HG03095 (cell line): ENCODE data around the gene BCL2L11.

Experiments used
- ATAC-seq: cut with Tn5 transposase; IDR thresholded peaks from one replicate; pipeline ENCODE4 v1.9.1; 2021; ENCODE audit warnings: moderate library complexity; ENCODE audit not compliant: unreplicated experiment

Gene BCL2L11

GRCh38 chr2:111167076-111167862, 46.6 kb downstream of the BCL2L11 start:
- no peak for ATAC-seq

DNA sequence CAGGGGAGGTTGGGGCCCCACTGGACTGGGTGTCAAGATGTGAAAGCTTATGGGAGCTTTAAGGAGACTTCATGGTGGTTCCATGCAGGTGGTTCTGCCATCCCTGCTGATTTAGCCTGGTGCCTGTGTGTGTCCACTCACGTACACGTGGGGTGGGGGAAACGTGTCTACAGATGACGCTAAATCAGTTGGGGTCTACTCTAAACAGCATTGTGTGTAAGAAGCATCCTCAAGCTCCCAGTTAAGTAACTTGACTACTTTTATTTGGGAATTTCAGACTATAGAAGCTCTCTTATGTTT, 47.1 kb downstream of the BCL2L11 start:
- ATAC-seq = no peak

DNA sequence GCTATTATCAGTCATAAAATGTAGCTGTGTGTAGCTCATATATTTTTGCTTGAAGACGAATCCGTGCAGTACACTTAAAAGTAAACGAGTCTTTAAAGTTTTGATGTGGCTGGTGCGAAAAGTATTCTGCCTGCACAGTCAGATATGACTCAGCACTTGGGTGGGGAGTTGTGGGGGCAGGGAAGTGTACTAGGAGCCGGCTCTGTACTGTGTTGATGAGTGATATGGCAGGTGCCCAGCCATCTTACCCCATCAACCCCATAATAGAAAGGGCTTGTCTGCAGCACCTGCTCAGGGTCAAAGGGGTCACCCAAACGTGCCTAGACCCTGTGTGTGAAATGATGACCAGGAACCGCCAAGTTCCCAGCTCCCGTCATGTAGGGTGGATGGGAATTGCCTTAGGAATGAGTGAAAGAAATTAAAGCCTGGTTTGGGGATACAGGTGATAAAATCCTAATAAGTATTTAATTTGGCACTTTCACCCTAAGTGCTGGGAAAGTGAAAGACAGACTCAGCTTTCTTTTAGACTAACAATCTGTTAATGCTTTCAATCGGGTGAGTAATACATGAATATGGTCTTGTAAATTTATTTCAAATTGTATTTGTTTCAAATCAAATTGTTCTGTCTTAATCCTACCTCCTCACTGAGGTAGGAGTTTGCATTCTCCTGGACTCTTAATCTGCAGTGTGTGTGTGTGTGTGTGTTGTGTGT, 48.0 kb downstream of the BCL2L11 start:
- ATAC-seq = no peak

DNA sequence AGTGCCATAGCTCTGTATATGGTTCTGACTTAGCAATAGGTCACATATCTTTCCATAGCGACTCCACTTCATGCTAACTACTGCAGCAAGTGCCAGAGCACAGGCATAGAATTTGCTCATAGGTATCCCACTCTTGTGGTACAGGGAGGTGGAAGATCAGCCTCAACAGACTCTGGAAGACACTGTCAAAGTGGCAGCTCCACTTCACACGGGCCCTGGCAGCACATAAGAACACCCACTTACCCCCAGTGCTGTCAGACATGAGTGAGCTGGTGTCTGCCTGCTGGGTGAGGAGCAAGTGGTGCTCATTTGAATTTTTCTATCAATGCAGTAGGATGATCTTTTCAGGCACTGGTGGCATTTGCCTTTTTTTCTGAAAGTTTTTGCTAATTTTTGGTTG, 48.6 kb downstream of the BCL2L11 start:
- ATAC-seq = no peak

- ATAC-seq = no peak
Measured at GRCh38 chr2:111169924-111170323, 49.2 kb downstream of the BCL2L11 start.

DNA sequence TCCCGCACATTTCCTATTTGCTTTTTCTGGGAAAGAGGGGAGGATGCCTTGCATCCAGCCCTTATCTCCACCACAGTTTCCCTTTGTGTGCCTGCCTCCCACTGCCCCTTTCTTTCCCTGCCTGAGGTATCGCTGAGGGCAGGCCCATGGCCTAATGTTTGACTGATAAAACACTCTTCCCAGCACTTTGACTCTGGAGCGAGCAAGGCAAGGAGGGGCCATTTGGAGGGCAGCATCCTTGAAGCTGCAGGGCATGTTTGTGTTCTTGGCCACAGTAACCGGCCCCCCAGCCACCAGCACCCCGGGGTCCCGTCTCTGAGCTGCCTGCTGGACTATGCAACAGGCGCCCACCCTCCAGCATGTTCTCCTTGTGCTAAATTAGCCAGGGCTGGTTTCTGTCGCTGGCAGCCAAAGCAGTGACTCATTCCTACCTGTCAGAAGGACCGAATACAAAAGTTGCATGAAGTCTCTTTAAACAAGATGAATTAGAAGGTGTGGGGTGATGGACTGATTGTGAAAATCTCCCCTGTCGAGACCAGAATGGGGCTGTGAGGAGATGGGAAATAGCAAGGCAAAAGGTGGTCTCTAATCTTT, 50.7 kb downstream of the BCL2L11 start:
- ATAC-seq = no peak

GRCh38 chr2:111172666-111173065, 52.0 kb downstream of the BCL2L11 start:
- no peak for ATAC-seq

GRCh38 chr2:111173338-111173737, 52.6 kb downstream of the BCL2L11 start:
- no peak for ATAC-seq

DNA sequence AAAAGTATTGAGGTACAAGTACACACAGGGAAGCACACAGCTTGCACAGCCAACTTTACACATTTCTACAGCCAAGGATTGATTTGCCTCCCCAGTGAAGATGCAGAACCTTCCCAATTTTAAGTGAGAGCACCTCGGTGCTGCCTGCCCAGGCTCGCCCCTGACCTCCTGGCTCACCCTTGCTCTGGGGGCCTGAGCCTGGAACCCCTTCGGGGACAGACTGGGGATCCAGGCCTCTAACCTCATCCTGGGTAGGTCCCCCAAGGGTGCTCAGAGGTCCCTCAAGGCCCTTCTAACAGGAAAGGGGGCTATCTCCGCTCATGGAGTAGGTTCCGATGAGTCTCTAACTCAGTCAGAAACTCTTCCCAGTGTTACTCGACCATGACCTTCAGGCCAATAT, 53.1 kb downstream of the BCL2L11 start:
- ATAC-seq = no peak

DNA sequence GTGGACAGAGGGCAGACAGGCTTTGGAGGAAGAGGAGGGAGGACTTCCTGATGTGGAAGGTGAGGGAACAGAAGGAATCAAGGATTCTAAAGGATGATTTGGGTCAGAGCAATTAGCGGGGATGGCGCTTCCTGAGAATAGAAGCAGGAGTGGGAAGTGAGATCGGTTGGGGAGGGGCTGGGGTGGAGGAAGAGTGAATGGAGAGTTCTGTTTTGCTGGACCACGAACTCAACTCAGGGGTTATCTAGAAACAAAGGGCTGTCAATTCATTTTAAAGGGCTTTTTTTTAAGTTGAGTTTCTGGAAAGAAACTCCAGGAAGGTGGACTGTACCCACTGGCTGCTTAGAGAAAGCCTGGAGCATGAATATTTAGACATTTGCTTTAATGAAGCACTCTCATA, 54.9 kb downstream of the BCL2L11 start:
- no peak for ATAC-seq

- ATAC-seq = no peak
Measured at GRCh38 chr2:111176388-111176787, 55.7 kb downstream of the BCL2L11 start.

DNA sequence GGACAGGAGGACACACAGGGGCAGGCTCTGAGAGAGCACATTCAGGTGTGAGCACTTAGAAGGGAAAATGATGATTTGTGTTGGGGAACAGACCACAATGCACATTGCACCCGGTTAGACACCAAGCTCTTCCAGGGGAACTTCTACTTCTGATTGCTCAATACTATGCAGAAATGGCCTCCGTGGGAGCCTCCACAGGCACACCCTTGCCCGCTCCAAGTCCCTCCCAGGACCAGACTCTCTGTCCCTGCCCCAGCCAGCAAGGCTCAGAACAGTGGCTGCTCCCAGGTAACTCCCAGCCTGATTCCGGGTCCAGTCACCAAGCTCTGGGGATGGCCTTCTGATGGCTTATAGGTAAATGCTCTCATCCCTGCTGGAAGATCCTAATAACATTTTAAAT, 56.2 kb downstream of the BCL2L11 start:
- no peak for ATAC-seq

DNA sequence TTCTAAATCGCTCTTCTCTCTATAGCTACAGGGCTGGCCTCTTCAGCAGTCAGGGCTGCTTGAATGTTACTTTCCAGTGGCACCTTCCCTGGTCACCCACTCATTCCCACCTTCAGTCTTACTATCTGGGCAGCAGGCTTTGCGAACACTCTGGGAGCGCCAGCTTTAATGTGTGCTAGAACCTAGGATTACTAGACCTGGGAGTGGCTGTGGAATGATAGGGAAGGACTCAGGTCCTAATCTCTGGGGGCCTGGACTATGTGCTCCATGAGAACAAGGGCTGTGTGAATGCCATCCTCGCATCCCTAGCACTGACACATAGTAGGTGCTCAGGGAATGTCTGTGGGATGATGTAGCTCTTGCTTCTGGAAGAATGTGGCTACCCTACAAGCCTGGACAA, 57.6 kb downstream of the BCL2L11 start:
- no peak for ATAC-seq

DNA sequence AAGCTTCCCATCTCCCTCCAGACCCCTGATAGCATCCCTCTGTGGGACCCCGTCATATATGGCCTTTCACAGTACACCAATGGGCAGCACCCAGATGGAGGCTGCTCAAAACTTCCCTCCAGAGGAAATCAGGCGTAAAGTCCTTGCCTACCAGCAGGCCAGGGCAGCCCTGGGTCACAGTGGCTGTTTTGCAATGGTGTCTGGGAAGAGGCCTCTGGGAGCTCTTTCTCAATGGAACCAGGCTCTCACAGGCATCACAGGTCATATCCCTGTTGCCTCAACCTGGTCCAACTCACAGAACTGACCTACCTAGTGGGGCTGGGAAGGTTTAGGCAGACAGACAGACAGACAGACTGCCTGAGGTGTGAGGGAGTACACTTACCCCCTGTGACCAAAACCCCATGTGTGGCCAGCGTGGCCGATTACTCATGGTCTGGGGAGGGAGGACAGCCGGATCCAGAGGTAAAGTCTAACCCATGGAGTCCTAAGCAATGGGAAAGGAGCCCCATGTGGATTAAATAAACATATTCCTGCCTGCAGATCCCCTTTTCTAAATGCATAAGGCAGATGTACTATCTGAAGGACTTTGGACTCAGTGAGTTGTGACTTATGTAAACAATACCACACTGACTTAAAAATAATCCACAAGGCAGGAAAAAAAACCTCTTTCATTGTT, 58.2 kb downstream of the BCL2L11 start:
- no peak for ATAC-seq

DNA sequence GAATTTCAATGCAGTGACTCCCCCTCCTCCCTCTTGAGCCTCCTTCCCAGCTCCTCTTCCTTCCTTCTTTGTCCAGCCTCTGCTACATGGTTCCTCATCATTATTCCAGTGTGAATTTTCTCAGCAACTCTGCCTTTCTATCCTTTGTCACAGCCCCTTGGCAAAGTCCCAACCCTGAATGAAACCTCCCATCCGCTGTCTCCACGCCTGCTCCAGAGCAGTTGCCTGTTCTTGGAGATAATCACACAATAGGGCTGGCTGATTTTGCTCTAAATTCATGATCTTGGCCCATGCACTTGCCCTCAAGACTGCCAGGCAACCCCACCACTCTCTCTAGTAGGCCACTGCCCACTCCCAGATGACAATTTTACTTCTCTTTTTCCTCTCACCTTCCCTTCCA, 61.4 kb downstream of the BCL2L11 start:
- ATAC-seq = no peak

DNA sequence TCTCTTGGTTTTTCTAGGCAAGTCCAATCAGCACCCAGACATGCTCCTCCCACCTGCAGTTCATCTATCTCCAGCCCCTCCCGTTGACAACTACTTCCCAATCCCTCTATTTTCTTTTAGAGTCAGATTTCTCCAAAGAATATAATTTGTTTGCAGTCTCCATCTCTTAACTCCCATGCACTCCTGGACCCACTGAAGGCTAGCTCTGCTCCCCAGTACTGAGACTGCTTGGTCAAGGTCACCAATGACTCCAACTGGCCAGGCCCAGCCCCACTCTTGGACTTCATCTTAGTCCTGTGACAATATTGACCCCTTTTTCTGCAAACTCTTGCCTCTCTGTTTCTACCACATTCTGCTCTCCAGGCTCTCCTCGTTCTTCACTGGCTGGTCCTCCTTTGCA, 62.0 kb downstream of the BCL2L11 start:
- ATAC-seq = no peak

GRCh38 chr2:111184725-111185310, 64.1 kb downstream of the BCL2L11 start:
- ATAC-seq = no peak

DNA sequence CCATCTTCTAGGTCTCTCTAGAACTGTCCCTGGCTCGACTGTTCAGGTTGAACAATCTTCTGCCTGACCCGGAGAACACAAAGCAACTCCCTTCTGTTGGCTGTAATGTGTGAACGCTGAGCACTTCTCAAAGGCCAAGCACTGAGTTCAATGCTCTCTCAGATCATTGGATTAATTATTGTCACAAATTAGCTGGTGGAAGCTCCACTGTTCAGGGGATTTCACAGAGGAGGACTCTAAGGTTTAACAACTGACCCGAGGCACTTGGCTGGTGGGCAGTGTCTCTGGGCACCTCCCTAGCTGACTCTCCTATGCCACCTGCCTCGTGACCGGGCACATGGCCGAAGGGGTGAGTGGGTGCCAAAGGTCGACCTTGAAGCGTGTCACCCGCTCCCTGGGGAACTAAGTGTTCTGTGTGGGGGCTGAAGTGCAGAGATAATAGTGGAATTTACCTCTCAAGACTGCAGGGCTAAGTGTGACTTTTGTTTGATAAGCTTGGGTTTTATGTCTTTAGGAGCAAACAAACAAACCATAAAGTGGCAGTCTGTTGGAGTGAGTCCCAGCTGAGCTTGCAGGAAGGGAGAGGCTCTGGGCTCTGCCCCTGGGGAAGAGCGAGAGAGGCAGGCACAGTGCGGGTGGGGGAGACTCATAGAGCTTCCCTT, 64.8 kb downstream of the BCL2L11 start:
- ATAC-seq = no peak

GRCh38 chr2:111186121-111186715, 65.5 kb downstream of the BCL2L11 start:
- no peak for ATAC-seq

GRCh38 chr2:111186933-111187332, 66.2 kb downstream of the BCL2L11 start:
- no peak for ATAC-seq
